ENCODE data around the gene NOPCHAP1. TPM values are rescaled to one million over a fixed set of nuclear protein-coding genes. Genes with fewer than 3 reads are reported as not detected.
A peak's percentile ranks its signal among the peaks of the same experiment; 100 is the strongest.
"Not testable (repeated sequence)": the region's sequence is repeated elsewhere in the genome, so short reads cannot be mapped to it uniquely, and the experiment has no call there.

NOPCHAP1 gene
- total RNA-seq, 1 experiment from 2014 or later, result 3.2 TPM

- DNase-seq (ENCODE audit: low read depth), result no peak
These were observed 21.8 kb upstream of the NOPCHAP1 start for GRCh38 chr12:104964167-104964855.

GRCh38 chr12:104964856-104965205, 21.3 kb upstream of the NOPCHAP1 start:
- no peak for DNase-seq (ENCODE audit: low read depth)

- no peak for DNase-seq (ENCODE audit: low read depth)
These were observed 19.4 kb upstream of the NOPCHAP1 start for GRCh38 chr12:104966677-104967076.

GRCh38 chr12:104969343-104969742, 16.8 kb upstream of the NOPCHAP1 start:
- no peak for DNase-seq (ENCODE audit: low read depth)

- DNase-seq (ENCODE audit: low read depth), result no peak
These were observed 14.8 kb upstream of the NOPCHAP1 start for GRCh38 chr12:104971306-104971705.

- DNase-seq (ENCODE audit: low read depth), result no peak
These were observed 12.9 kb upstream of the NOPCHAP1 start for GRCh38 chr12:104973250-104973649.

GRCh38 chr12:104974626-104975290, 11.4 kb upstream of the NOPCHAP1 start:
- DNase-seq (ENCODE audit: low read depth), result peak; percentile 18

GRCh38 chr12:104975587-104976343, 10.4 kb upstream of the NOPCHAP1 start:
- peak; percentile 67 for DNase-seq (ENCODE audit: low read depth)

- DNase-seq (ENCODE audit: low read depth), result no peak
These were observed 9.4 kb upstream of the NOPCHAP1 start for GRCh38 chr12:104976703-104977102.

- not testable (repeated sequence) for DNase-seq (ENCODE audit: low read depth)
These were observed 8.4 kb upstream of the NOPCHAP1 start for GRCh38 chr12:104977688-104978087.

- no peak for DNase-seq (ENCODE audit: low read depth)
These were observed 910 bp upstream of the NOPCHAP1 start for GRCh38 chr12:104985206-104985605.

GRCh38 chr12:104990950-104991349, 4.8 kb downstream of the NOPCHAP1 start:
- DNase-seq (ENCODE audit: low read depth), result no peak

- DNase-seq (ENCODE audit: low read depth), result no peak
These were observed 5.5 kb downstream of the NOPCHAP1 start for GRCh38 chr12:104991565-104992128.

- DNase-seq (ENCODE audit: low read depth), result no peak
These were observed 8.2 kb downstream of the NOPCHAP1 start for GRCh38 chr12:104994336-104994735.

GRCh38 chr12:104997541-104997940, 11.4 kb downstream of the NOPCHAP1 start:
- no peak for DNase-seq (ENCODE audit: low read depth)

GRCh38 chr12:104998423-104999346, 12.6 kb downstream of the NOPCHAP1 start:
- no peak for DNase-seq (ENCODE audit: low read depth)

- no peak for DNase-seq (ENCODE audit: low read depth)
These were observed 13.2 kb downstream of the NOPCHAP1 start for GRCh38 chr12:104999347-104999685.

- DNase-seq (ENCODE audit: low read depth), result no peak
These were observed 15.4 kb downstream of the NOPCHAP1 start for GRCh38 chr12:105001476-105001875.

GRCh38 chr12:105013892-105014291, 27.8 kb downstream of the NOPCHAP1 start:
- peak; percentile 66 for DNase-seq (ENCODE audit: low read depth)

GRCh38 chr12:105014603-105015002, 28.5 kb downstream of the NOPCHAP1 start:
- DNase-seq (ENCODE audit: low read depth), result peak; percentile 30

- no peak for DNase-seq (ENCODE audit: low read depth)
These were observed 29.4 kb downstream of the NOPCHAP1 start for GRCh38 chr12:105015543-105015942.
